ENCODE data around the gene HTT-AS. TPM values are rescaled to one million over a fixed set of nuclear protein-coding genes. Genes with fewer than 3 reads are reported as not detected.

The HTT-AS gene
- total and polyA plus RNA-seq, 2 of the 13 experiments (the other 11 are each of a cell fraction or from before 2014, with no cell fraction given) = not detected

DNA sequence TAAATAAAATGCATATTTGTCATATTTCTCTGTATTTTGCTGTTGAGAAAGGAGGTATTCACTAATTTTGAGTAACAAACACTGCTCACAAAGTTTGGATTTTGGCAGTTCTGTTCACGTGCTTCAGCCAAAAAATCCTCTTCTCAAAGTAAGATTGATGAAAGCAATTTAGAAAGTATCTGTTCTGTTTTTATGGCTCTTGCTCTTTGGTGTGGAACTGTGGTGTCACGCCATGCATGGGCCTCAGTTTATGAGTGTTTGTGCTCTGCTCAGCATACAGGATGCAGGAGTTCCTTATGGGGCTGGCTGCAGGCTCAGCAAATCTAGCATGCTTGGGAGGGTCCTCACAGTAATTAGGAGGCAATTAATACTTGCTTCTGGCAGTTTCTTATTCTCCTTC, 3.5 kb upstream of the HTT-AS start:
- no peak overlapping the region for H2AFZ ChIP-seq (ENCODE audit: low read length)
- H3K4me3 ChIP-seq (replicated peaks in 1 of 3; ENCODE audit: insufficient read depth in 1 of 3, low read depth in 2 of 3, low read length in 3 of 3) = no peak overlapping the region
- no peak overlapping the region for H3K27ac ChIP-seq (ENCODE audit: extremely low read length, insufficient read depth, low read length)
- no peak for ATAC-seq
- no TSS peak for BruUV-seq (replicated peaks)
- peaks cover 10% of the 10 kb centered on the region for H4K20me1 ChIP-seq (ENCODE audit: insufficient read depth, low read length)
- no peak for FAIRE-seq
- 92% methylated on average over 2 of the region's 2 CpGs for WGBS (ENCODE audit: low lambda C conversion rate)
- H3K4me2 ChIP-seq (ENCODE audit: low read depth, low read length) = peak overlapping the region; percentile 7; the same call in 1 of the 2 replicates
- ChIA-PET CTCF (ENCODE audit: low intra/inter-chr PET ratio, low total read pairs) (no interaction called here), POLR2A (no interaction called here)
- peaks cover 41% of the 10 kb centered on the region for H3K4me1 ChIP-seq (ENCODE audit: insufficient read depth, low read length)
- H3K9me3 ChIP-seq (ENCODE audit: low read length) = no peaks in the 10 kb centered on the region
- DNase-seq (ENCODE audit: low spot score) = no peak
- in situ Hi-C loops (cut with HindIII; ENCODE audit: extremely low pct_ligation_motif_present, low pct_unique_long_range_greater_than_20kb) = no loop called here
- H3K9ac ChIP-seq (ENCODE audit: insufficient read depth, low read depth, low read length) = no peak overlapping the region
- no peak for TF ChIP-seq FOXJ3 (CRISPR knock-in tag; IDR thresholded peaks at IDR 0.05; ENCODE audit: borderline replicate concordance)
- TF ChIP-seq PHB2 (IDR thresholded peaks at IDR 0.05; ENCODE audit: partially characterized antibody) = no peak
- no peak for TF ChIP-seq ZNF766 (CRISPR knock-in tag; IDR thresholded peaks at IDR 0.05; ENCODE audit: borderline replicate concordance)
- no peak for TF ChIP-seq DZIP1 (CRISPR knock-in tag; IDR thresholded peaks at IDR 0.05)
- TF ChIP-seq NFIC (IDR thresholded peaks at IDR 0.05; ENCODE audit: low read length) = no peak
- TF ChIP-seq ARNT2 (CRISPR knock-in tag; IDR thresholded peaks at IDR 0.05; ENCODE audit: low read depth) = no peak
- no peak for TF ChIP-seq ZBTB44 (CRISPR knock-in tag; IDR thresholded peaks at IDR 0.05)
- TF ChIP-seq, protein P1, sequence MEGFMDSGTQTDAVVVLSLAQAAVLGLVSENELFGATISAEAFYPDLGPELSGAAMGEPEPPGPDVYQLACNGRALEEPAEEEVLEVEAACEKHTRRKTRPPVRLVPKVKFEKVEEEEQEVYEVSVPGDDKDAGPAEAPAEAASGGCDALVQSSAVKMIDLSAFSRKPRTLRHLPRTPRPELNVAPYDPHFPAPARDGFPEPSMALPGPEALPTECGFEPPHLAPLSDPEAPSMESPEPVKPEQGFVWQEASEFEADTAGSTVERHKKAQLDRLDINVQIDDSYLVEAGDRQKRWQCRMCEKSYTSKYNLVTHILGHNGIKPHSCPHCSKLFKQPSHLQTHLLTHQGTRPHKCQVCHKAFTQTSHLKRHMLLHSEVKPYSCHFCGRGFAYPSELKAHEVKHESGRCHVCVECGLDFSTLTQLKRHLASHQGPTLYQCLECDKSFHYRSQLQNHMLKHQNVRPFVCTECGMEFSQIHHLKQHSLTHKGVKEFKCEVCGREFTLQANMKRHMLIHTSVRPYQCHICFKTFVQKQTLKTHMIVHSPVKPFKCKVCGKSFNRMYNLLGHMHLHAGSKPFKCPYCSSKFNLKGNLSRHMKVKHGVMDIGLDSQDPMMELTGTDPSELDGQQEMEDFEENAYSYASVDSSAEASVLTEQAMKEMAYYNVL (CRISPR knock-in tag; IDR thresholded peaks at IDR 0.05; ENCODE audit: borderline replicate concordance) = no peak
- no peak for TF ChIP-seq RAD51 (IDR thresholded peaks at IDR 0.05; ENCODE audit: borderline replicate concordance)
- no peak for TF ChIP-seq NCOA2 (CRISPR knock-in tag; IDR thresholded peaks at IDR 0.05)
- no peak for TF ChIP-seq RNF2 (conservative IDR thresholded peaks at IDR 0.05; ENCODE audit: low read depth)
- TF ChIP-seq ATM (IDR thresholded peaks at IDR 0.05; ENCODE audit: borderline replicate concordance) = no peak
- TF ChIP-seq ISX (CRISPR knock-in tag; conservative IDR thresholded peaks at IDR 0.05) = no peak
- TF ChIP-seq ZNF234 (CRISPR knock-in tag; conservative IDR thresholded peaks at IDR 0.05) = no peak
- TF ChIP-seq ZFP36 (IDR thresholded peaks at IDR 0.05; ENCODE audit: borderline replicate concordance, low read depth, low read length, partially characterized antibody) = no peak
- TF ChIP-seq KMT2B (CRISPR knock-in tag; IDR thresholded peaks at IDR 0.05) = no peak
- TF ChIP-seq, protein P2, sequence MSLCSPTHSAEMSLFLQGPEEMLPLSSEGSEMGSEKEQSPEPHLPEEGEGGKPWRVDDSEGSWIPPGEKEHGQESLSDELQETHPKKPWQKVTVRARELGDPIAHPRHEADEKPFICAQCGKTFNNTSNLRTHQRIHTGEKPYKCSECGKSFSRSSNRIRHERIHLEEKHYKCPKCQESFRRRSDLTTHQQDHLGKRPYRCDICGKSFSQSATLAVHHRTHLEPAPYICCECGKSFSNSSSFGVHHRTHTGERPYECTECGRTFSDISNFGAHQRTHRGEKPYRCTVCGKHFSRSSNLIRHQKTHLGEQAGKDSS (CRISPR knock-in tag; IDR thresholded peaks at IDR 0.05; ENCODE audit: borderline replicate concordance, low read depth) = no peak
- TF ChIP-seq SALL2 (CRISPR knock-in tag; IDR thresholded peaks at IDR 0.05) = no peak
- no peak for TF ChIP-seq YY1 (IDR thresholded peaks at IDR 0.05; ENCODE audit: insufficient read depth, insufficient replicate concordance, low read depth, low read length)
- no peak for TF ChIP-seq ZBTB8A (CRISPR knock-in tag; IDR thresholded peaks at IDR 0.05; ENCODE audit: borderline replicate concordance, low read depth)
- peaks cover 2 to 3% of the 10 kb centered on the region in 2 experiments; a peak in 2 of 5 replicates for H3K36me3 ChIP-seq (replicated peaks in 1 of 2; ENCODE audit: control insufficient read depth in 1 of 2, insufficient read depth in 2 of 2, low read length in 2 of 2)
- H3K79me2 ChIP-seq (ENCODE audit: insufficient read depth, low read length) = peaks cover 70% of the 10 kb centered on the region
- no peaks in the 10 kb centered on the region; a peak in 1 of 5 replicates for H3K27me3 ChIP-seq (ENCODE audit: control insufficient read depth in 1 of 2, insufficient read depth in 2 of 2, low read length in 2 of 2)
- intact Hi-C loops (cut with micrococcal nuclease; ENCODE audit: unreplicated experiment) = no loop called here
